ENCODE data around the gene RGS3.

RGS3 gene

GRCh38 chr9:113602126-113603047 lies 138.9 kb downstream of the RGS3 start:
- H3K9me3 ChIP-seq = no peaks in the 10 kb centered on the region
- peak overlapping the region; percentile 74 to 81 for H3K27ac ChIP-seq
- peaks cover 5 to 12% (median 8%) of the 10 kb centered on the region in 3 donors for H3K36me3 ChIP-seq
- TF ChIP-seq CTCF (IDR thresholded peaks at IDR 0.05) = no peak
- no peaks in the 10 kb centered on the region for H3K27me3 ChIP-seq
- intact Hi-C loops (cut with DNase I; ENCODE audit: low total_unique reads) = no loop called here
- peak; percentile 84 to 95 for DNase-seq
- no peak overlapping the region for H3K4me3 ChIP-seq
- H3K4me1 ChIP-seq = peaks cover 0 to 62% (median 59%) of the 10 kb centered on the region in 4 donors

GRCh38 chr9:113603048-113603375 lies 139.5 kb downstream of the RGS3 start:
- intact Hi-C loops (cut with DNase I; ENCODE audit: low total_unique reads) = no loop called here
- H3K27ac ChIP-seq = peak overlapping the region; percentile 74 to 81

GRCh38 chr9:113603773-113604172 lies 140.2 kb downstream of the RGS3 start:
- DNase-seq = no peak
- no peaks in the 10 kb centered on the region for H3K27me3 ChIP-seq
- intact Hi-C loops (cut with DNase I; ENCODE audit: low total_unique reads) = no loop called here
- H3K4me1 ChIP-seq = peaks cover 0 to 51% (median 45%) of the 10 kb centered on the region in 4 donors
- H3K36me3 ChIP-seq = no peaks in the 10 kb centered on the region
- no peak overlapping the region for H3K27ac ChIP-seq
- TF ChIP-seq CTCF (IDR thresholded peaks at IDR 0.05) = no peak
- no peak overlapping the region for H3K4me3 ChIP-seq
- no peaks in the 10 kb centered on the region for H3K9me3 ChIP-seq

More at GRCh38 chr9:113603048-113603375, 139.5 kb downstream of the RGS3 start:
- DNase-seq = no peak
- H3K4me1 ChIP-seq = peaks cover 0 to 56% (median 52%) of the 10 kb centered on the region in 4 donors
- H3K4me3 ChIP-seq = no peak overlapping the region
- H3K27me3 ChIP-seq = no peaks in the 10 kb centered on the region
- H3K9me3 ChIP-seq = no peaks in the 10 kb centered on the region
- H3K36me3 ChIP-seq = peaks cover 0 to 6% (median 2%) of the 10 kb centered on the region in 3 donors
- TF ChIP-seq CTCF (IDR thresholded peaks at IDR 0.05) = no peak

GRCh38 chr9:113604393-113604792 lies 140.9 kb downstream of the RGS3 start:
- H3K36me3 ChIP-seq = no peaks in the 10 kb centered on the region
- no peak for TF ChIP-seq CTCF (IDR thresholded peaks at IDR 0.05)
- no peaks in the 10 kb centered on the region for H3K27me3 ChIP-seq
- H3K27ac ChIP-seq = no peak overlapping the region
- H3K9me3 ChIP-seq = no peaks in the 10 kb centered on the region
- no peak overlapping the region for H3K4me3 ChIP-seq
- no peak for DNase-seq
- peaks cover 5 to 51% (median 43%) of the 10 kb centered on the region in 4 donors for H3K4me1 ChIP-seq
- intact Hi-C loops (cut with DNase I; ENCODE audit: low total_unique reads) = no loop called here

GRCh38 chr9:113606510-113606909 lies 143.0 kb downstream of the RGS3 start:
- TF ChIP-seq CTCF (IDR thresholded peaks at IDR 0.05) = no peak
- H3K36me3 ChIP-seq = no peaks in the 10 kb centered on the region
- H3K4me1 ChIP-seq = peaks cover 11 to 43% (median 31%) of the 10 kb centered on the region in 4 donors
- intact Hi-C loops (cut with DNase I; ENCODE audit: low total_unique reads) = no loop called here
- no peak for DNase-seq
- no peak overlapping the region for H3K27ac ChIP-seq
- no peaks in the 10 kb centered on the region for H3K9me3 ChIP-seq
- no peaks in the 10 kb centered on the region for H3K27me3 ChIP-seq
- no peak overlapping the region for H3K4me3 ChIP-seq

All from tibial artery (tissue), 4 donors.